GM18511 (cell line): ENCODE measurements around the gene FBXL14.

Source experiments
- ATAC-seq: cut with Tn5 transposase; IDR thresholded peaks from one replicate; pipeline ENCODE4 v1.9.1; 2021; ENCODE audit warnings: mild to moderate bottlenecking, moderate library complexity; ENCODE audit not compliant: unreplicated experiment

Gene FBXL14

DNA sequence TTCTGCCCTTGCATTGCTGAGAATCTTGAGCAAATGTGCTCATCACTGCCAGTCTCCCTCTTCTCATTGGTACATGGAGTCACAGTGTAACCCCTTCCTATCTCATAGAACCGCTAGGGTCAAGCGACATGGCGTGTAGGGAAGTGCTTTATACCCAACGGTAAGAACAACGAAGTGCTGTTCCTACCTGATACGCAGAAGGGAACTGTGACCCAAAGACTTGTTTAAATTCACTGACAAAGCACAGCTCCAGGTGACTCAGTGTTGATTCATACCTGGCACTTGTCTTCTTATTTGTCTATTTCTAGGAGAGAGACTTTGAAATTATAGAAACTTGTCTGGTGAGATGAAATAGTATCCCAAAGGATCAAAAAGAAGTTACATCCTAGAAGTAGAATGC is 53.7 kb downstream of the FBXL14 start:
- ATAC-seq = no peak

DNA sequence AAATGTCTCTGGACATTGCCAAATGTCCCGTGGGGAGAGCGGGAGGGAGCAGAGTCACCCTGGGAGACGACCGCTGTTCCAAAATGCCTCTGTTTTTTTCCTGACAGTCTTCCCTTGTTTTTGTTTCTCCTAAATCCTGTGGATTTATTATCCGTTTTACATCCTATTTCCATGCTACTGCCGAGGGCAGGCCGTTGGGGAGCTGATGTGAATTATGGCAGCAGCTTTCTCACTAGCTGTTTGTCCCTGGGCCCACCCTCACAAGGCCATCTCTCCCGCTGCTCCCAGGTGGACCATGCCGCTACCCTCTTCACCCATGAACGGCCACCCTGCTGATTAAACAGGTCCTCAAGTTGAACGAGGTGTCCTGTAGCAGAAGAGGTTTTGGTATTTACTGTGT is 55.2 kb downstream of the FBXL14 start:
- ATAC-seq = no peak

DNA sequence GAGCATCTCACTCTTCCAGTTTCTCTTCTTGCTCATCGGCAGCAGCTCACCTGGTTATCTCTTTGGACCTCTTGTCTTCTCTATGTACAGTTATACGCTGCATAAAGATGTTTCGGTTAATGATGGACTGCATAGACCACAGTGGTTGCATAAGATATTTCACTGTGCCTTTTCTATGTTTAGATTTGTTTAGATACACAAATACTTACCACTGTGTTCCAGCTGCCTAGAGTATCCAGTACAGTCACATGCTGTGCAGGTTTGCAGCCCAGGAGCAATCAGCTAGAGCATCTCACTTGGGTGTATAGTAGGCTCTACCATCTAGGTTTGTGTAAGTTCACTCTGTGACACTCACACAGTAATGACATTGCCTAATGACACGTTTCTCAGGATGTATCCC is 57.6 kb downstream of the FBXL14 start:
- ATAC-seq = no peak

DNA sequence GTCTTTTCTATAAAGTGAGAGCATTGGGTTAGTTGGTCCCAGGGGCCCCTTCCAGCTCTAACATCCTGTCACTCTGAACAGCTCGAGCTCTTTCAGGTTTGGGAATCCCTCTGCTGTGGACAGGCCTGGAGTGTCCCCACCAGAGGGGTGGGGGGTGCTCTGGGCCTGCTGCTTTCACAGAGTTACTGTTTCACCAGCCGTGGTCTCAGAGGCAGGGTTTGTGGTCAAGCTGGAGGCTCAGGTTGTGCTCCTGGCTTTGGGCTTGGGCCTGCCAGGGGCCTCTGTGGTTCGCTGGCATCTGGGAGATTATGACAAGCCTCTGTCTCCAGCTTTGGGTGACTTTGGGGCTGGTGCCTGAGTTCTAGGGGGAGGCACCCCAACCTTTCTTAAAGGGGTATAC is 59.6 kb downstream of the FBXL14 start:
- peak; percentile 44 for ATAC-seq

DNA sequence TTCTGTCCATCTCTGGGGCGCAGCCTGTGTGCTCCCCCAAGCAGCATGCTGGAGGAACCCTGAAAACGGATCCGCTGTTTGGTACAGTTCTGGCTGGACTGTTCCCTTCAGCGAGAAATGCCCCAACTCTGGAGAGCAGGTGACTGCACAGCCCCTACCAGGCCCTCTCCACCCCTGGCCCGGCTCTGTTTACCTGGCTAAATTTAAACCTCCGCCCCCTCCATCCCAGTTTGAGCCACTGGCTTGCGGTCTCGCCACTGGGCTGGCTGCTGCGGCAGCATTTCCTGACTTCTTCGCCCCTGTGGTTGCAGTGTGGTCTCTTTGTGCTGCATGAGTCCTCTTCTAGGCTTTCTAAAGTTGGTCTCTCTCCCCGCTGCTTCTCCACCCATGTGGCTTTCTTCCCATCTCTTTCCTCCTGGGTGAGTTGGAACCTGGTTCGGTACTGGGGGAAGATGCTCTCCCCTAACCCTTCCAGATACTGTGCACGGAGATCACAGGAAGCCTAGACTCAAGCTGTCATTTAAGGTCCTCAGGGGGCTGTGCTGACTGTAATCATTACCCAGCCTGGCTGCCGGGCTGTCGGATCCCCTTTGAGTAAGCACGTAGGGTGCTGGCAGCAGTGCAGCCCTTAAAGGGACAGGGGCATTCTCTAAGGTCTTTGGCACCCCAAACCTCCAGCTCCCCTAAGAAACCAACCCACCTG is 60.6 kb downstream of the FBXL14 start:
- ATAC-seq = peak; percentile 60

DNA sequence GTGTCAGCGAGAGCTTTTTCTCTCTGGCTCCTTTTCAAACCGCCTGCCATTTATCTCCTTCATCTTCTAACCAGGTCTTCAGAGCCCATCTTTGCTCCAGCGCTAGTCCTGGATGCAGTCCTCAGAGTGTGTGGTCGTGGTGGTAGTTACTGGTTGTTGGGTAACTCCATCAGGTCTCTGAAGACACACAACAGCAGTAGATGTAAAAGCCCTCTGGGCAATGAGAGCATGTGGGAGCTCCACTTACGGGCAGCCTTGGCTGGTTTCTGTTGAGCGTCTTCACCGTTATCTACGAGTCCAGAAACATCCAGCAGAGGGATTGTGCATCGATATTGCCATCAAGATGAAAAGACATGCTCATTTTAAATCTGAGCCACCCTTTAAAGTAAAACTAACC is 61.2 kb downstream of the FBXL14 start:
- peak; percentile 15 for ATAC-seq

DNA sequence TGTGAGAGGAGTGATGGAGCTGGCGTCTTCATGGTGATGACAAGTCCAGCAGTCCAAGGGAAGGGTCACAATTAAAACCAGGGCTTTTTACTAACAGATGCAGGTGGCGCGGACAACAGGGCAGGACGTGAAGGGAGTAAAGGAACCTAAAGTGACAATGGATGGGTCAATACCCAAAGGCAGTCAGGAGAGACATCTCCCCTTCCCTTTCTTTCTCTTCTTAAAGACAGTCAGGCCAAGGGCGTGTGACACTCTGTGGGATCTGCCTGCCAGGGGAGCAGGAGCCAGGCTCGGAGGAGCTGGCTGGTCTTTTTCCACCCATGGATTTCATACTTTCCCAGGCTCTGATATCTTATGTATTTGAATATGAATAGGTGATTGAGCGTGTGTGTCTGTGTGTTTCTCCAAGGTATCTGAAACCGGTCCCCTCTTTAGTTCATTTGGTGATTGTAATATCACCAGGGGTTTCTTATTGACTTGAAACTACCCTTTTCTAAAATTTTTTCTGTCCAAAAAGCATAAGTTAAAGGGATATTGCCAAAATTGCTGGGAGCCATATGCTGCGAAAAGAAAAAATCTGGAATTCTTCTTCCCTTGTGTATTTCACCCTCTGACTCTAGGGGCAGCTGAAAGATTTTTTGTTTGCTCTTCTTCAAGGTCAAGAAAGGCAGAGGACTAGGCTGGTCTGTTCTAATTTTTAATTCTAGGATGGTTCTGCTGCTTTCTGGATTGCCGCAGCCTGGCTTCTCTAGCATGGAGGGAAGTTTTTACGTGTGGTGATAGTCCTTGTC is 61.8 kb downstream of the FBXL14 start:
- no peak for ATAC-seq

DNA sequence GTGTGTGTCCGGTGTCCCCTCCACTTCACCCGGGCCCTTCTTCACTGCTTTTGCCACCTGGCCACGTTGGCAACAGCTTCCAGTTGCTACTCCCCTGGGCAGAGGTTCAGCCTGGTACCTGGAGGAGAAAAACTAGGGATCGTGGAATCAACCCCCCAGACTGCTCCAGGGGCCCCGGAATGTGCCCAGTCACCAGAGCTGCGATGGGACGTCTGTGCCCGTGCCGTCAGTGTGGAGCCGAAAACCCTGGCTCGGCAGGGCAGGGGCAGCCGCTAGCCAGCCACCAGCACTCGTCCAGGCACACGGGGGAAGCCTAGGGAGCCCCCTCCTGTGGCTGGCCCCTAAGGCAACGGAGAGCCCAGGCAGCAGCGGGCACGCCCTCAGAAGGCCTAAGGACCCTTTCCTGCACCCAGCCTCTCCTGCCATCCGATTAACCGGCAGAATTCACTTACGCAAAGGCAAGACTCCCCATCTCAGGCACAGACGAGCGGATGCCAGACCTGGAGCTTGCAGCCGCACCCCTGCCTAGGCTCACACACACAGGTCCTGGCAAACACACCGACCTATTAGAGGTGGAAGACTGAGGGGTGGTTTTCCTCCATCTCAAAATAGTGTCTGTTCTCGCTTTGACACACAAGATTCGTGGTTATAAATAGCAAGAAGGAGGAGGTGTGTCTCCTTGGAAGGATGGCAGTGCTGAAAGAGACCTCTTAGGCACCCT is 62.6 kb downstream of the FBXL14 start:
- no peak for ATAC-seq

DNA sequence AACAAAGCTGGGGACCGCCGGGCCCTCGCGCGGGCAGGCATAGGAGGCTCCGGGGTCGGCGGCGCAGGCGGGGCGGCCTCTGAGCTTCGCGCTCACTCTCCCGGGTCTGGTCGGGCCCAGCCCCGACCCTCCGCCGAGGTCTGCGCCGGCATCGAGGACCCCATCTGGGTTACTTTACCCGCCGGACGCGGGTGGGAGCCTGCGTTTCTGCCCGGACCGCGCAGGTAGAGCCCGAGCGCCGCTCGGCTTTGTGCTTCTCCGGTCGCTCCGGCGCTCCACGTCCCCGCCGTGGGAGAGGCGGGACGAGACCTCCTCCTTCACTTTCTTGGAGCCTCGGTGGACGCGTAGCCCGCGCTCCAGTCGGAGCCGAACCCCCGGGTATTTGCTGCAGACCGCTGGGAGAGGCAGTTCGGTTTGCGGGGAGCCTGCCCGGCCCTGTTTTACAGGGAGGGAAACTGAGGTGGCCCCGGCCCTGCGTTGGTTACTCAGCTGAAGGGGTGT is 63.2 kb downstream of the FBXL14 start:
- ATAC-seq = no peak

DNA sequence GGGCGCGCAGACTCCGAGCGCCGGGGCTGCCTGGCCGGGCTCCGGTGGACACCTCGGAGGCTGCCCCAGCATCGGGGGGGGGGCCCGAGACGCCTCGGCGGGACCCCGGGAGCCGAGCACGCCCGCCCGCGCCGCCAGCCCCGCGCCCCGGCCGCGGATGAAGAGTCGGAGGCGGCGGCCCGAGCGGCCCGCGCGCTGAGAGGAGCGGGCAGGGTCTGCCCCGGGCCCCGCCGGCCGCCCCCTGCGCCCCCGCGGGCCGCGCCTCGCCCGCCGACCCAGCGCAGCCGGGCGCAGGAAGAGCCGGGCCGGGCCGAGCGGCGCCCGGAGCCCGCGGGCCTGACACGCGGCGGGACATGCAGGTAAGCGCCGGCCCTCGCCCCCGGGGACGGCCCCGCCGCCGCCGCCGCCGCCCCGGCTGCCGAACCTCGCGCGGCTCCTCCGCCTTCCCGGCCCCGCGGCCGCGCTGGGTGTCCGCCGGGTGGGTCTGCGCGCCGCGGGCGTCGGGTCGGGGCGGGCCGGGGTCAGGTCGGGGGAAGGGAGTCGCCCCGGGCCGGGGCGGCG is 63.7 kb downstream of the FBXL14 start:
- no peak for ATAC-seq

DNA sequence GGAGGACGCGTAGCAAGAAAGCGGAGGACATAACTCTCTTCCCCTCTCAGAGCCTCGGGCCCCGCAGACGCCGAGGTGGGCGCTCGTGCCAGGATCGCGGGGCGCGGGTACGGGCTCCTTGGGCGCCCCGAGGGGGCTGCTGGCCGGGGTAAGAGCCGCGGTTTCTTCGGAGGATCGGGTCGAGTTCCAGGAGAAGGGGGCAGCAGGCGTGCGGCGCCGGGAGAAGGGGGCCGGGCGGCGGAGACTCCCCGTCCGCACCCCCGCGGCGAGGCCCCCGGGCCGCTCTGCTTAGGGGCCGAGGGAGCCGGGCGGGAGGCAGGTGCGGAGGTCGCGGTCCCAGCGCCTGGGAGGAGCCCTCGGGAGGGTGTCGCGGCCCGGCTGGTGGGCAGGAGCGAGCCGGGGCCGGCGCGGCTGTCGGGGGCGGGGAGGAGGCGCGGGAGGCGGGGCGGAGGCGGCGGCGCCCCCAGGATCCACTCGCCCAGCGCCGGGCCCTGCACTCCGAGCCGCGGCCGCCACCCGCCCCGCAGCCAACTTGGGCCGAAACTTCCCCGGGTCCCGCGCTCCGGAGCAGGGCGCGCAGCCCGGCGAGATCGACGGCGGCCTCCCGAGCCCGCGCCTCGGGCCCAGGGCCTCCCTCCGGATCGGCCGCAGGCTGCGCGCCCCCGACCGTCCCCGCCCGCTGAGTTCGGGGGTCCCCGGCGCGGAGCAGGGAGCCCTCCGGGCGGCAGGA is 64.4 kb downstream of the FBXL14 start:
- ATAC-seq = no peak

DNA sequence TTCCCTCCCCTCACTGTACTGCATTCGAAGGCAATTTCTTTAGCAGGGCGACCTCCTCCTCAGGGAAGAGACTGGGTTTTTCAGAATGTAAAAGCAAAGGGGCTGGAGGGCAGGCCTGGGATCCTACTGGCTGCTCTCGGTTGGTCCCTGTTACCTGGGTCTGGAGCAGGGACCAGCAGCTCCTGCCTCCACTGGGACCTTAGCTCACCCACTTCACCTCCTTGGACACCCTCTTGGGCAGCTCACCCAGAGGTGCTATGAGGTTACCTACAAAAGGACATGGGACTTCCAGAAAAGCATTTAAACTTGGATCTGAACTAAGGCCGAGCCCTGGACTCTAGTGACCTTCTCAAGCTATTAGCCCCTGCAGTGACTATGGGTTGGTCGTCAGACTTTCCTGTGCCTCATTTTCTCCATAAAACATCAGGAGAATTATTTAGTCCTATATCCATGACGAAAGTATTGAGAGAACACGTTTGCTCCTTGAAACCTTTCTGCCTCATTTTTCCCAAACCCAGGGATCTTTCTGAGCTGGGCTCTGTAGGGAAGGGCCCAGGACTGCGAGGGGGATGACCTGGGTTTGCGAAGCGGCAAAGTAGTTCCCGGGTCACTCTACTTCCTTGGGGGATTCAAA is 65.0 kb downstream of the FBXL14 start:
- ATAC-seq = no peak

DNA sequence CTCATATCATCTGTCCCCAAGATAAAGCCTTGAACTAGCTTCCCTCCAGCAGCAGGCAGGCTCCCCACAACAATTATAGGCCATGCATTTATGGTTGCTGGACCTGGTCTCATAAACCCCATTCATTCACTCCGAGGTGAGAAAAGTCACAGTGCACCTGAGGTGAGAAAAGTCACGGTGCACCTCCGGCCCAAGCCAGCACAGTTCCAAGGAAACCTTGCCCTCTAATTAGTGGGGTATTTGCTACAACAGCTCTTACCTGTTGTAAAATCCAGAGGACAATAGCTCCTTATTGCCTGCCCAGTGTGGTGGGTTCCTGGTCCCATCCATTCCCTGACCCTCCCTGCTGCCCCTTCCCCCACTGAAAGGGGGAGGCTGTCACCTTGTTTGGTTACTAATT is 65.6 kb downstream of the FBXL14 start:
- ATAC-seq = no peak

DNA sequence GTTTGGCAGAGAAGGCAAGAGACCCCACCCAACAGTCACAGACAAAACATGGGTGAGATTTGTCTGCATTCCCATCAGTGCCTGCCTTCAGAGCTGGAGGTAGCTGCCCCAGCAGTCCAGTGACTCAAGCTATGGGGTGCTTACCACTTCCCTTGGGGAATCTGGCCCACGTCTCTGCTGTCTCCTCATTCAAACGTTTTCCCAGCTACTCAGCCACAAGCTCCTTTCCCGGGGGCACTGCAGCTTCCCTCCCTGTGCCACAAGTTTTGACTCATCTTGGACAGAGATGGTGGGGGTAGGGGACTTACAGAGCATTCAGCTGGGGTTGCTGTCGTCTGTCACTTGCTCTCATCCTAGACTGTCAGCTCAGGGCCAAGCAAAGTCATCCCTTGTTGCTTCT is 66.6 kb downstream of the FBXL14 start:
- ATAC-seq = no peak

DNA sequence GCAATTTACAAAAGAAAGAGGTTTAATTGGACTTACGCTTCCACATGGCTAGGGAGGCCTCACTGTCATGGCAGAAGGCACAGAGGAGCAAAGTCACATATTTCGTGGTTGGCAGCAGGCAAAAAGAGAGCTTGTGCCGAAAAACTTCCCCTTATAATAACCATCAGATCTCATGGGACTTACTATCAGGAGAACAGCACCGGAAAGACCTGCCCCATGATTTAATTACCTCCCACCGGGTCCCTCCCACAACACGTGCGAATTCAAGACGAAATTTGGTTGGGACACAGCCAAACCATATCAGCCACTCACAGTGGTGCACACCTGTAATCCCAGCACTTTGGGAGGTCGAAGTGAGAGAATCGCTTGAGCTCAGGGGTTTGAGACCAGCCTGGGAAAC is 68.5 kb downstream of the FBXL14 start:
- ATAC-seq = no peak

DNA sequence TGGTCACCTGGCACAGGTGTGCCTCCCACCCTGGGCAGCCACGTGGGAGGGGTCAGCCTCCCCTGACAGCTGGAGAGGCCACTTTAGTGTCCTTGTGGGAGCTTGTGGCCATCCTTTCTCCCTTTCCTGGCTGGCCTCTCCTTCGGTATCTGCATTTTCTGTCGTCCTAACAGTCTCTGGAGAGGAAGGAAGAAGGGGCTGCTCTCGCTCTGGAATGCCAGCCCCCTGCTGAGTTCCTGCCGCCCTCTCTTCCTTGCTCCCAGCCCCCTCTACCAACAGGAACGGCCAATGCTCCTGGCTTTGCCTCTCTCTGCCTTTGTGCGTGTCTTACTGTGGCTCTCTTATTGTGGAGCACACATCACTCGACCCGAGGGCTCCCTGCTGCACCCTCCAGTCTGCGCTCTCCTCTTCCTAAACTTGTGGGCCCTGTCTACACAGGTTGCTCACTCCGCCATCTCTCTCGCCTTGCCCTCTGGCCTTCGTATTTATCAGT is 70.8 kb downstream of the FBXL14 start:
- ATAC-seq = no peak

DNA sequence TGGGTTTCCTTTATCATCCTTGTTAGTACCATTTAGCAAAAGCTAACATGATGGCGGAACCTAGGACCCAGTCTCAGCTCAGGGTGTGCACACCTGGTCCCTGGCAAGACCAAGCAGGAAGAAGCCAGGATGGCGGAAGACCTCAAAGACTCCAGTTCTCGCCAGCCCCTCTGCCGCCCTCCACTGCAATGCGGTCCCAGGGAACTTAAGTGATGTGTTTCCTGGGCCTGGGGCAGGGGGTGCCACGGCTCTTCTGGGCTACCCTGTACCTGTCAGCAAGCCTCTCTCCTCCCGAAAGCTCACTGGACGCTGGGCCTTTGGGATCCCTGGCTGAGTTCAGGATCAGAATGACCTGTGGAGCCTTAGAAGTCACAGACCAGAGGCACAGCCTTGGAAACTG is 71.3 kb downstream of the FBXL14 start:
- ATAC-seq = no peak

DNA sequence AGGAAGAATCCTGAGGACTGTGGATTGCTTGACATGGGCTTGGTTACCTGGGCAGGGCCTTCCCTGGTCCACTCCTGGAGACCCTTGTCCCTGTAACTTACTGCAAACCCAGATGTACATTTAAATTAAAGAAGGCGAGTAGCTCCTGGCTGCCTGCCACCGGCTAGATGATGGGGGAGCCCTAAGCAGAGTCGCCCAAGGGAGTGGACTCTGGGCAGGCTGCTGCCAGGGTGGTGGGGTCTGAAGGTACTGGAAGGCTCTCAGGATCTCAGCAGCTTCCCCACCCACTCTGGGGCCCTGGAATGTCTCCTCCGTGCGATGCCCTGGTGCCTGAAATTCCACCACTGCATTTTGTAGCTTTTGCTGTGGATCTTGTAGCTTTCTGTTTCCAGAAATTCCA is 74.7 kb downstream of the FBXL14 start:
- ATAC-seq = no peak

DNA sequence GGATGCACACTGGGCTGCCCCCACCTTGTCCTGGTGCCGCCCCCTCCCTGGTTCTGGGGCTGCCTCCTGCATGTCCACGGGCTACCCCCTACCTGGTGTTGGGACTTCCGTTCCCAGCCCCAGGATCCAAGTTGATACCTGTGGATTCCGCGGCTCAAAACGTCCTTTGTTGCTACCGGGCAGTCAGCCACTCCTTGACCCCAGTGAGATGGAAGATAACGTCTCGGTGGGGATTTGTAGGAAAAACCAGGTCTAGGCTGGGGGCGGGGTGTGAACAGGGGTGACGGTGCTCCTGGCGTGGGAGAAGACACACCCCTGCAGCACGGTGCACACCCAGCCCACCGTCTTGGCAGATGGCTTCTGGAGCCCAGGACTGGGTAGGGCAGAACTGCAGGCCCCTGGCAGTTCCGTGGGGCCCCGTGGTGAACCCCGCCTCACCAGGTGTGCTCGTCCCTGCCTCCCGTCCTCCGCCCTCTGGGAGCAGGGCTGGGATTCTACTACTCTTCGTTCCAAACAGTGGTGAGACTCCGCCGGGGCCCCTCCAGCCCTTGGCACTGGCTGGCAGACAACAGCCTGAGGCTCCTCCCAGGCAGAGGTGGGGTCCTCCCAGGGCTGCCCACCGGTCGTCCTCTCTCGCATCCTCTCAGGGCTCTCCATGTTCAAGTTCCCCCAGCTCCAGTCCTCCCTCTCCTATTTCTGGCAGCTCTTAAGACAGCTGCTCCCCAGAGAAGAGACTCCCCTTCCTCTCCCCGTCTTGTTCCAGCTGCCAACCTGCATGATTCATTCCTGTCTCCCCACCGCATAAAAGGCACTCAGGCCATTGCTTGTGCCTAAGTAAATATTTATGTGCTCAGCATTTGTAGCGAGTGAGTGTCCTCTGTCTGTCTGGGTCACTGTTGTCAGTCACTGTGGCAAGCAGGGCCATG is 75.5 kb downstream of the FBXL14 start:
- no peak for ATAC-seq
